Natural killer cell (primary cell): Measurements from ENCODE around the gene PARD3B. TPM values are rescaled to one million over a fixed set of nuclear protein-coding genes. Genes with fewer than 3 reads are reported as not detected.

Source experiments
- ATAC-seq, 3 donors: fragments of 150-1000 bp in 2 of 3; fragments of 200-7000 bp in 1 of 3; cut with Tn5 transposase; 1 replicate in 1 of 3; 2 replicates in 2 of 3; pipeline ENCODE4 v1.10.0; 2021; ENCODE audit warnings: mild to moderate bottlenecking in 2 of 3, moderate library complexity in 2 of 3
- DNase-seq, 2 donors: peaks; one replicate each; pipeline versions ENCODE4 v3.0.0 to v3.0.0-alpha.2; 2013 to 2021; ENCODE audit warnings: mixed read lengths in 1 of 2
- H3K27ac ChIP-seq: one replicate; pipeline ENCODE4 v1.5.1; 2013; ENCODE audit warnings: mild to moderate bottlenecking, low read length
- H3K27me3 ChIP-seq: one replicate; pipeline ENCODE4 v1.6.1; 2013; ENCODE audit warnings: low read length; ENCODE audit not compliant: control insufficient read depth, insufficient read depth
- H3K36me3 ChIP-seq: one replicate; pipeline ENCODE4 v1.6.1; 2013; ENCODE audit warnings: low read length; ENCODE audit not compliant: control insufficient read depth, insufficient read depth
- H3K4me1 ChIP-seq: one replicate; pipeline ENCODE4 v1.6.1; 2013; ENCODE audit warnings: low read length; ENCODE audit not compliant: control insufficient read depth, insufficient read depth
- H3K4me3 ChIP-seq: one replicate; pipeline ENCODE4 v1.5.1; 2013; ENCODE audit warnings: low read length
- H3K9me3 ChIP-seq: one replicate; pipeline ENCODE4 v1.6.1; 2013; ENCODE audit warnings: low read length; ENCODE audit not compliant: control insufficient read depth, insufficient read depth
- H3K27ac Mint-ChIP-seq, 2 donors: one replicate each; pipeline ENCODE4 v1.8.0; 2022; ENCODE audit warnings: mild to moderate bottlenecking in 2 of 2, mixed read lengths in 2 of 2, moderate library complexity in 1 of 2
- H3K27me3 Mint-ChIP-seq, 2 donors: one replicate each; pipeline ENCODE4 v1.8.0; 2022; ENCODE audit warnings: low read depth in 2 of 2, mixed read lengths in 2 of 2
- H3K36me3 Mint-ChIP-seq: one replicate; pipeline ENCODE4 v1.8.0; 2022; ENCODE audit warnings: mixed read lengths
- H3K4me1 Mint-ChIP-seq, 2 donors: one replicate each; pipeline ENCODE4 v1.8.0; 2022; ENCODE audit warnings: mixed read lengths in 2 of 2
- H3K4me3 Mint-ChIP-seq: one replicate; pipeline ENCODE4 v1.8.0; 2022; ENCODE audit warnings: mild to moderate bottlenecking, moderate library complexity, mixed read lengths
- H3K9me3 Mint-ChIP-seq, 2 donors: one replicate each; pipeline ENCODE4 v1.8.0; 2022; ENCODE audit warnings: mixed read lengths in 2 of 2
- CTCF ChIP-seq: fragments of 200-600 bp; IDR thresholded peaks from one replicate; pipeline ENCODE4 v1.8.0; 2022; ENCODE audit warnings: antibody characterized with exemption
- WGBS: methylation state at CpG from one replicate; pipeline ENCODE4 v1.1.7; 2013; ENCODE audit warnings: missing lambda C conversion rate; ENCODE audit not compliant: insufficient coverage; 5-methylcytosine and 5-hydroxymethylcytosine counted together
- intact Hi-C: fragments of 100-400 bp; cut with micrococcal nuclease; formaldehyde crosslinking; loops from one replicate; pipeline ENCODE4 v1.14.2; 2022
- total RNA-seq, 4 donors: library from RNA; stranded (reverse); fragments of 120-200 nt in 1 of 4; gene quantifications; one replicate each; pipeline versions ENCODE4 v1.2.3 to v1.2.4, GENCODE V29; 2013 to 2022

Gene PARD3B
- total RNA-seq, 3 donors from 2014 or later (not counting 1 experiment from before 2014, with no cell fraction given), result 0.13 to 0.45 TPM; not detected in 1

GRCh38 chr2:205461678-205462665, 916.7 kb downstream of the PARD3B start:
- Histone ChIP-seq H3K4me3 (no peak overlapping the region), H3K9me3 (no peaks in the 10 kb centered on the region), H3K27ac (no peak overlapping the region), H3K4me1 (no peaks in the 10 kb centered on the region), H3K36me3 (no peaks in the 10 kb centered on the region), H3K27me3 (no peaks in the 10 kb centered on the region)
- DNase-seq (no peak), ATAC-seq (no peak)
- H3K9me3 Mint-ChIP-seq, result peaks cover 3 to 5% of the 10 kb centered on the region in 2 donors
- no peaks in the 10 kb centered on the region for H3K36me3 Mint-ChIP-seq
- whole genome bisulfite sequencing, result 60% methylated on average over 6 of the region's 6 CpGs
- intact Hi-C loops, result no loop called here
- H3K27ac Mint-ChIP-seq, result no peak overlapping the region
- no peak overlapping the region for H3K4me3 Mint-ChIP-seq
- no peaks in the 10 kb centered on the region for H3K4me1 Mint-ChIP-seq
- peaks cover 0 to 3% of the 10 kb centered on the region in 2 donors for H3K27me3 Mint-ChIP-seq
- TF ChIP-seq CTCF, result no peak

GRCh38 chr2:205462681-205463345, 917.5 kb downstream of the PARD3B start:
- Mint-ChIP-seq H3K27me3 (peaks cover 0 to 3% of the 10 kb centered on the region in 2 donors), H3K9me3 (peaks cover 3 to 5% of the 10 kb centered on the region in 2 donors), H3K4me3 (no peak overlapping the region), H3K4me1 (no peaks in the 10 kb centered on the region), H3K27ac (no peak overlapping the region), H3K36me3 (no peaks in the 10 kb centered on the region)
- DNase-seq (no peak), ATAC-seq (no peak)
- intact Hi-C loops, result no loop called here
- Histone ChIP-seq H3K36me3 (no peaks in the 10 kb centered on the region), H3K4me1 (no peaks in the 10 kb centered on the region), H3K9me3 (no peaks in the 10 kb centered on the region), H3K4me3 (no peak overlapping the region), H3K27me3 (no peaks in the 10 kb centered on the region), H3K27ac (no peak overlapping the region)
- no peak for TF ChIP-seq CTCF
- WGBS, result 83% methylated on average over 6 of the region's 6 CpGs

GRCh38 chr2:205463466-205464025, 918.3 kb downstream of the PARD3B start:
- WGBS, result 80% methylated on average over 4 of the region's 5 CpGs
- DNase-seq (no peak), ATAC-seq (no peak)
- Mint-ChIP-seq H3K27ac (no peak overlapping the region), H3K4me1 (no peaks in the 10 kb centered on the region), H3K4me3 (no peak overlapping the region), H3K9me3 (no peaks in the 10 kb centered on the region), H3K36me3 (no peaks in the 10 kb centered on the region), H3K27me3 (no peaks in the 10 kb centered on the region)
- H3K27ac ChIP-seq, result no peak overlapping the region
- H3K4me1 ChIP-seq, result no peaks in the 10 kb centered on the region
- H3K27me3 ChIP-seq, result no peaks in the 10 kb centered on the region
- TF ChIP-seq CTCF, result no peak
- H3K4me3 ChIP-seq, result no peak overlapping the region
- H3K36me3 ChIP-seq, result no peaks in the 10 kb centered on the region
- H3K9me3 ChIP-seq, result no peaks in the 10 kb centered on the region
- intact Hi-C loops, result no loop called here
